SJSA1 (cell line): Measurements from ENCODE around the gene NCS1. TPM values are rescaled to one million over a fixed set of nuclear protein-coding genes. Genes with fewer than 3 reads are reported as not detected.

Source experiments
- DNase-seq, 2 experiments: peaks; one replicate each; pipeline ENCODE4 v3.0.0-alpha.2; 2015 to 2020; ENCODE audit warnings: low spot score in 2 of 2, low read depth in 1 of 2
- H3K27ac ChIP-seq: fragments of 250-450 bp; sonication (Bioruptor Pico); 2 replicates; pipeline ENCODE4 v1.5.1; 2020; ENCODE audit warnings: mild to moderate bottlenecking, moderate library complexity
- H3K27me3 ChIP-seq: fragments of 250-450 bp; sonication (Bioruptor Pico); replicated peaks from 2 replicates; pipeline ENCODE4 v1.5.1; 2020; ENCODE audit warnings: mild to moderate bottlenecking, moderate library complexity
- H3K36me3 ChIP-seq: fragments of 250-450 bp; sonication (Bioruptor Pico); 2 replicates; pipeline ENCODE4 v1.5.1; 2020; ENCODE audit warnings: mild to moderate bottlenecking
- H3K4me1 ChIP-seq: fragments of 250-450 bp; sonication (Bioruptor Pico); replicated peaks from 2 replicates; pipeline ENCODE4 v1.6.1; 2021; ENCODE audit warnings: mild to moderate bottlenecking
- H3K4me3 ChIP-seq: fragments of 250-450 bp; sonication (Bioruptor Pico); 2 replicates; pipeline ENCODE4 v1.5.1; 2020; ENCODE audit warnings: mild to moderate bottlenecking
- H3K9me3 ChIP-seq: fragments of 250-450 bp; sonication (Bioruptor Pico); replicated peaks from 2 replicates; pipeline ENCODE4 v1.5.1; 2020; ENCODE audit warnings: mild to moderate bottlenecking
- total RNA-seq: library from RNA; depleted of rRNA; stranded (reverse); fragments of >200 nt; shearing (Covaris generic); gene quantifications from 2 replicates; pipeline ENCODE4 v1.2.3, GENCODE V29; 2014

NCS1 gene
- total RNA-seq, 1 experiment from 2014 or later = 44.6 TPM

GRCh38 chr9:130174025-130174424, 1.8 kb downstream of the NCS1 start:
- Histone ChIP-seq H3K4me1 (peaks cover 18% of the 10 kb centered on the region), H3K36me3 (peaks cover 34% of the 10 kb centered on the region), H3K9me3 (no peaks in the 10 kb centered on the region), H3K27me3 (no peaks in the 10 kb centered on the region), H3K4me3 (peak overlapping the region; percentile 82; the same call in 1 of the 2 replicates), H3K27ac (no peak overlapping the region)
- no peak for DNase-seq

GRCh38 chr9:130174920-130175321, 2.7 kb downstream of the NCS1 start:
- H3K9me3 ChIP-seq = no peaks in the 10 kb centered on the region
- peaks cover 18% of the 10 kb centered on the region for H3K4me1 ChIP-seq
- H3K27ac ChIP-seq = no peak overlapping the region
- H3K36me3 ChIP-seq = peaks cover 34% of the 10 kb centered on the region
- DNase-seq = no peak
- H3K27me3 ChIP-seq = no peaks in the 10 kb centered on the region
- H3K4me3 ChIP-seq = no peak overlapping the region

GRCh38 chr9:130175355-130175754, 3.2 kb downstream of the NCS1 start:
- Histone ChIP-seq H3K9me3 (no peaks in the 10 kb centered on the region), H3K4me1 (peaks cover 18% of the 10 kb centered on the region), H3K27ac (no peak overlapping the region), H3K27me3 (no peaks in the 10 kb centered on the region), H3K4me3 (no peak overlapping the region), H3K36me3 (peaks cover 34% of the 10 kb centered on the region)
- DNase-seq = no peak

GRCh38 chr9:130176760-130177159, 4.6 kb downstream of the NCS1 start:
- H3K4me3 ChIP-seq = no peak overlapping the region
- no peaks in the 10 kb centered on the region for H3K27me3 ChIP-seq
- H3K27ac ChIP-seq = no peak overlapping the region
- H3K4me1 ChIP-seq = peaks cover 14% of the 10 kb centered on the region
- no peak for DNase-seq
- H3K36me3 ChIP-seq = peaks cover 34% of the 10 kb centered on the region
- no peaks in the 10 kb centered on the region for H3K9me3 ChIP-seq

GRCh38 chr9:130177898-130178805, 5.9 kb downstream of the NCS1 start:
- peaks cover 19% of the 10 kb centered on the region for H3K4me1 ChIP-seq
- H3K9me3 ChIP-seq = no peaks in the 10 kb centered on the region
- no peak overlapping the region for H3K27ac ChIP-seq
- peaks cover 35% of the 10 kb centered on the region for H3K36me3 ChIP-seq
- no peak for DNase-seq
- no peak overlapping the region for H3K4me3 ChIP-seq
- H3K27me3 ChIP-seq = no peaks in the 10 kb centered on the region

GRCh38 chr9:130179331-130179907, 7.2 kb downstream of the NCS1 start:
- Histone ChIP-seq H3K4me1 (peaks cover 20% of the 10 kb centered on the region), H3K27ac (no peak overlapping the region), H3K27me3 (no peaks in the 10 kb centered on the region), H3K9me3 (no peaks in the 10 kb centered on the region), H3K36me3 (peaks cover 22% of the 10 kb centered on the region), H3K4me3 (no peak overlapping the region)
- DNase-seq = no peak

GRCh38 chr9:130180516-130180915, 8.3 kb downstream of the NCS1 start:
- Histone ChIP-seq H3K36me3 (peaks cover 18% of the 10 kb centered on the region), H3K4me1 (peaks cover 26% of the 10 kb centered on the region), H3K27ac (no peak overlapping the region), H3K27me3 (no peaks in the 10 kb centered on the region), H3K4me3 (no peak overlapping the region), H3K9me3 (no peaks in the 10 kb centered on the region)
- DNase-seq = no peak

GRCh38 chr9:130181678-130182380, 9.6 kb downstream of the NCS1 start:
- Histone ChIP-seq H3K4me1 (peaks cover 39% of the 10 kb centered on the region), H3K9me3 (no peaks in the 10 kb centered on the region), H3K27me3 (no peaks in the 10 kb centered on the region), H3K36me3 (peaks cover 15% of the 10 kb centered on the region), H3K4me3 (no peak overlapping the region), H3K27ac (no peak overlapping the region)
- DNase-seq = no peak

GRCh38 chr9:130182381-130182909, 10.2 kb downstream of the NCS1 start:
- DNase-seq = no peak
- no peak overlapping the region for H3K4me3 ChIP-seq
- H3K36me3 ChIP-seq = peaks cover 9% of the 10 kb centered on the region
- H3K9me3 ChIP-seq = no peaks in the 10 kb centered on the region
- no peak overlapping the region; the same call in 1 of the 2 replicates for H3K27ac ChIP-seq
- peaks cover 46% of the 10 kb centered on the region for H3K4me1 ChIP-seq
- no peaks in the 10 kb centered on the region for H3K27me3 ChIP-seq

GRCh38 chr9:130183133-130183762, 11.0 kb downstream of the NCS1 start:
- H3K9me3 ChIP-seq = no peaks in the 10 kb centered on the region
- no peaks in the 10 kb centered on the region for H3K27me3 ChIP-seq
- peaks cover 49% of the 10 kb centered on the region for H3K4me1 ChIP-seq
- no peak overlapping the region for H3K4me3 ChIP-seq
- DNase-seq = peak; percentile 72 to 85
- H3K27ac ChIP-seq = peak overlapping the region; percentile 59
- peaks cover 9% of the 10 kb centered on the region for H3K36me3 ChIP-seq

GRCh38 chr9:130185017-130185416, 12.8 kb downstream of the NCS1 start:
- peak overlapping the region; percentile 40 for H3K27ac ChIP-seq
- H3K4me1 ChIP-seq = peaks cover 49% of the 10 kb centered on the region

GRCh38 chr9:130185490-130186031, 13.4 kb downstream of the NCS1 start:
- DNase-seq = peak in 1 of 2 experiments; percentile 25
- Histone ChIP-seq H3K9me3 (no peaks in the 10 kb centered on the region), H3K27me3 (no peaks in the 10 kb centered on the region), H3K27ac (peak overlapping the region; percentile 40), H3K36me3 (peaks cover 9% of the 10 kb centered on the region), H3K4me1 (peaks cover 49% of the 10 kb centered on the region), H3K4me3 (no peak overlapping the region)

More at GRCh38 chr9:130185017-130185416, 12.8 kb downstream of the NCS1 start:
- DNase-seq = no peak
- Histone ChIP-seq H3K9me3 (no peaks in the 10 kb centered on the region), H3K4me3 (no peak overlapping the region), H3K36me3 (peaks cover 9% of the 10 kb centered on the region), H3K27me3 (no peaks in the 10 kb centered on the region)

- Histone ChIP-seq H3K9me3 (no peaks in the 10 kb centered on the region), H3K36me3 (peaks cover 9% of the 10 kb centered on the region), H3K27ac (peak overlapping the region; percentile 40), H3K4me3 (no peak overlapping the region), H3K4me1 (peaks cover 49% of the 10 kb centered on the region), H3K27me3 (no peaks in the 10 kb centered on the region)
- DNase-seq = no peak
These were observed 13.8 kb downstream of the NCS1 start for GRCh38 chr9:130186051-130186450.
